HG02678 (cell line): ENCODE data around the gene FBRS.
"Not testable (repeated sequence)": the region's sequence is repeated elsewhere in the genome, so short reads cannot be mapped to it uniquely, and the experiment has no call there.

ENCODE experiments used
- ATAC-seq: cut with Tn5 transposase; IDR thresholded peaks from one replicate; pipeline ENCODE4 v1.9.1; 2021; ENCODE audit warnings: mild to moderate bottlenecking, moderate library complexity; ENCODE audit not compliant: unreplicated experiment

Gene FBRS

GRCh38 chr16:30697264-30698138, 39.3 kb downstream of the FBRS start:
- peak; percentile 84 for ATAC-seq

GRCh38 chr16:30698139-30698815, 40.0 kb downstream of the FBRS start:
- peak; percentile 67 for ATAC-seq

- ATAC-seq, result peak; percentile 29
Measured at GRCh38 chr16:30698816-30699614, 40.8 kb downstream of the FBRS start, which contains the start of gene SRCAP. TSS of gene SRCAP (plus strand) at chr16:30699171. CDS start at chr16:30700825, 1,654 bp downstream.

GRCh38 chr16:30699615-30700099, 41.4 kb downstream of the FBRS start:
- no peak for ATAC-seq

GRCh38 chr16:30700491-30700890, 42.3 kb downstream of the FBRS start:
- no peak for ATAC-seq

GRCh38 chr16:30700971-30701370, 42.7 kb downstream of the FBRS start:
- ATAC-seq, result no peak

GRCh38 chr16:30703071-30703470, 44.8 kb downstream of the FBRS start:
- ATAC-seq, result not testable (repeated sequence)

- ATAC-seq, result no peak
Measured at GRCh38 chr16:30703971-30704370, 45.7 kb downstream of the FBRS start.

GRCh38 chr16:30706046-30706445, 47.8 kb downstream of the FBRS start:
- ATAC-seq, result no peak

GRCh38 chr16:30710971-30711370, 52.7 kb downstream of the FBRS start:
- ATAC-seq, result no peak

- ATAC-seq, result no peak
Measured at GRCh38 chr16:30711712-30712111, 53.5 kb downstream of the FBRS start.

- ATAC-seq, result no peak
Measured at GRCh38 chr16:30715750-30716445, 57.7 kb downstream of the FBRS start.

GRCh38 chr16:30720086-30720485, 61.9 kb downstream of the FBRS start:
- no peak for ATAC-seq
